Right cardiac atrium (tissue), 5 donors: ENCODE results near the gene KCNH6. TPM values are rescaled to one million over a fixed set of nuclear protein-coding genes. Genes with fewer than 3 reads are reported as not detected.
A peak's percentile ranks its signal among the peaks of the same experiment; 100 is the strongest.

Experiments used
- ATAC-seq, 2 donors: fragments of 200-7000 bp; cut with Tn5 transposase; one replicate each; pipeline versions ENCODE4 v1.8.0 to v1.9.1; 2020; ENCODE audit warnings: moderate library complexity in 2 of 2, mild to moderate bottlenecking in 1 of 2
- DNase-seq, 3 donors: peaks; one replicate each; pipeline ENCODE4 v3.0.0-alpha.2; 2020
- H3K27ac ChIP-seq: one replicate; pipeline ENCODE4 v1.5.1; 2013; ENCODE audit warnings: mild to moderate bottlenecking, low read length, control low read depth, moderate library complexity
- H3K27me3 ChIP-seq: one replicate; pipeline ENCODE4 v1.6.1; 2013; ENCODE audit not compliant: control insufficient read depth, insufficient read depth
- H3K4me1 ChIP-seq: one replicate; pipeline ENCODE4 v1.6.1; 2013; ENCODE audit warnings: low read length; ENCODE audit not compliant: control insufficient read depth, insufficient read depth
- H3K4me3 ChIP-seq: one replicate; pipeline ENCODE4 v1.5.1; 2013; ENCODE audit warnings: low read length, control low read depth
- H3K9me3 ChIP-seq: one replicate; pipeline ENCODE4 v1.6.1; 2013; ENCODE audit warnings: low read length; ENCODE audit not compliant: control insufficient read depth
- WGBS: extraction: QIAGEN DNeasy Blood & Tissue Kit; methylation state at CpG from one replicate; pipeline ENCODE4 v1.1.7; 2013; 5-methylcytosine and 5-hydroxymethylcytosine counted together
- intact Hi-C, 4 donors: fragments of 100-400 bp; cut with DNase I; formaldehyde crosslinking; loops; one replicate each; pipeline versions ENCODE4 v1.11.0 to v1.14.0; 2022 to 2023
- polyA plus RNA-seq: library from polyadenylated mRNA; stranded (reverse); fragments of 200-250 nt; gene quantifications from one replicate; pipeline ENCODE4 v1.2.3, GENCODE V29; 2013
- total RNA-seq, 4 donors: library from RNA; stranded (reverse); fragmentation: NEBNext Ultra II Directional; extraction: Animal tissue kit (Norgen Biotek cat#: 25700); gene quantifications; one replicate each; pipeline ENCODE4 v1.2.1, GENCODE V29; 2021
- donor health status: healthy with polysubstance abuse.
- donor health status: DM: no; HTN: yes; CAD: no.
- donor health status: DM: no; HTN: no; CAD: no.
- donor health status: DM: no; HTN: yes; CAD: no; lungs with severe emphysema.
- donor health status: DM: yes; HTN: yes; CAD: no.

Gene KCNH6
- total and polyA plus RNA-seq, 5 donors: not detected

DNA sequence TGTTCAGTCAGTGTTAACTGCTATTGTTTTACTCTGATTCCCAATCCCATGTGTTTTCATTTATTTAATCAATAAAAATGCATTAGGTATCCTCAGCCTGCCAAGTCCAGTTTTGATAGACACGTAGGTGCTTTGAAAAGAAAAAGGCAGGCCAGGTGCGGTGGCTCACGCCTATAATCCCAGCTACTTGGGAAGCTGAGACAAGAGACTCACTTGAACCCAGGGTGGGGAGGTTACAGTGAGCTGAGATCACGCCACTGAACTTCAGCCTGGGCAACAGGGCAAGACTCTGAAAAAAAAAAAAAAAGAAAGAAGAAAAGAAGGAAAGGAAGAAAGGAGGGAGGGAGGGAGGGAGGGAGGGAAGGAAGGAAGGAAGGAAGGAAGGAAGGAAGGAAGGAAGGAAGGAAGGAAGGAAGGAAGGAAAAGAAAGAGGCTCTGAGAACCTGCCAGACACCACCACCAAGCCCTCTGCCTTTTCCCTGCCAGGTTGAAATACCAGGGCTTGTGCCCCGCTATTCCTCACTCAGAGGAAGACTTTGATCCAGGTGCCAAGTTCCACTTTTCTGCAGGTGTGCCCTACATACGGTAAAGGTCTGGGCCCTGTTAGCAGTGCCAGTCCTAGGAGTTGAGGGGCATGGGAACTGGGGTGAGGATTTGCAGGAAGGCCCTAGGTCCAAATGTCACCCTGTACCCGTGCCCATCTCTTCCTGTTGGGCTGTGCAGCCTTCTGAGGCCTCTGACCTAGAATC lies 10.1 kb upstream of the KCNH6 start:
- Histone ChIP-seq H3K4me3 (no peak overlapping the region), H3K4me1 (no peaks in the 10 kb centered on the region), H3K27me3 (no peaks in the 10 kb centered on the region), H3K27ac (no peak overlapping the region), H3K9me3 (no peaks in the 10 kb centered on the region)
- WGBS: 75% methylated on average over 7 of the region's 7 CpGs
- intact Hi-C loops: no loop called here
- ATAC-seq (no peak), DNase-seq (peak in 1 of 3 donors; percentile 7)

DNA sequence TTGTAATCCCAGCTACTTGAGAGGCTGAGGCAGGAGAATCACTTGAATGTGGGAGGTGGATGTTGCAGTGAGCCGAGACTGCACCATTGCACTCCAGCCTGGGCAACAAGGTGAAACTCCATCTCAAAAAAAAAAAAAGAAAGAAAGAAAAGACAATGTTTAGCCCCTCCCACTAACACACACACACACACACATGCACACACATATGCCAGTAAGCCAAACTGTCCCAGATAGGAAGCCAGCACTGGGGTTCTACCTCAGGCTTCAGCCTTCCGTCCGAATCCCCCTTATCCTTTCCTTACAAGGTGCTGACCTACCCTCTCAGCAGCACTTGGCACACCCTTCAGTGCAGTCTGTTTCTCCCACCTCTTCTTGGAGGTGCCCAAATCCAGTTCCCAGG lies 8.7 kb upstream of the KCNH6 start:
- ATAC-seq (no peak), DNase-seq (peak in 1 of 3 donors; percentile 2)
- Histone ChIP-seq H3K4me1 (no peaks in the 10 kb centered on the region), H3K4me3 (no peak overlapping the region), H3K9me3 (no peaks in the 10 kb centered on the region), H3K27me3 (no peaks in the 10 kb centered on the region), H3K27ac (no peak overlapping the region)
- 78% methylated on average over 3 of the region's 3 CpGs for WGBS
- intact Hi-C loops: no loop called here

DNA sequence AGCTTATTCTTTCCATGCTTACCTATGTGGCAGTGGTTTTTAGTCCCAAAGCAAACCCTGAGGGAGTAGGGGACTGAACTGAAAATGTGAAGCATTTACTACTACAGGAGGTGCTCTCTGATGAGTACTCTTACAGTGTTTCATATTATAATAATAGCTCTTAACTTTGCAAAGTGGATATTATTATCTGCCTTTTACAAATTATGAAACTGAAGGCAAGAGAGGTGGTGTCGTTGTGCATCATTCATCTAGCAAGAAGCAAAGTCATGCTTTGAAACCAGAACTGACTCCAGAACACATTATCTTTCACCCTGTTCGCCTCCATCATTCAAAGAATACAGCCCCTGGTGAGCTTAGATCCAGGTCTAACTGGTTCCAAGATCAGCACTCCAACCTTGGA lies 8.2 kb upstream of the KCNH6 start:
- ATAC-seq: no peak
- intact Hi-C loops: no loop called here
- no peaks in the 10 kb centered on the region for H3K9me3 ChIP-seq
- no peak overlapping the region for H3K27ac ChIP-seq
- H3K4me3 ChIP-seq: no peak overlapping the region
- no peaks in the 10 kb centered on the region for H3K27me3 ChIP-seq
- no peaks in the 10 kb centered on the region for H3K4me1 ChIP-seq
- no peak for DNase-seq
- 79% methylated on average over 2 of the region's 2 CpGs for WGBS

DNA sequence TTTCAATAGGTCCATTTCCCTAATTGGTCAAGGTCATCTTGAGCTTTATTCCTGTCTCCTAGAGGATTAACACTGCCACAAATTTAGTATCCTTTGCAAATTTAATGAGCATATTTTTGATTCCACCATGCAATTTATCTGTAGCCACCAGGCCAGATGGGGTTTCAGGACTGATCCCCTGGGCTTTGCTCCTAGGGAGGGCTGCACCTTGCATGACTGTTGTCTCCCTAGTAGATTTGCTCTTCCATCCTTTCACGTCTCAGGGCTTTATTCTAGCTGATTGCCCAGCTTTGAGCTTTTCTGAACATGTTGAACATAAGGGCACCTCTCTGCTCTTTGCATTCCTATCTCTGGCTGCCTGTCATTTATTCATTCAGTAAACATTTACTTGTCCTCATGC lies 7.7 kb upstream of the KCNH6 start:
- no peak for ATAC-seq
- 64% methylated on average over 1 of the region's 1 CpG for WGBS
- no peaks in the 10 kb centered on the region for H3K27me3 ChIP-seq
- intact Hi-C loops: no loop called here
- no peaks in the 10 kb centered on the region for H3K4me1 ChIP-seq
- no peak overlapping the region for H3K4me3 ChIP-seq
- DNase-seq: no peak
- no peaks in the 10 kb centered on the region for H3K9me3 ChIP-seq
- no peak overlapping the region for H3K27ac ChIP-seq

DNA sequence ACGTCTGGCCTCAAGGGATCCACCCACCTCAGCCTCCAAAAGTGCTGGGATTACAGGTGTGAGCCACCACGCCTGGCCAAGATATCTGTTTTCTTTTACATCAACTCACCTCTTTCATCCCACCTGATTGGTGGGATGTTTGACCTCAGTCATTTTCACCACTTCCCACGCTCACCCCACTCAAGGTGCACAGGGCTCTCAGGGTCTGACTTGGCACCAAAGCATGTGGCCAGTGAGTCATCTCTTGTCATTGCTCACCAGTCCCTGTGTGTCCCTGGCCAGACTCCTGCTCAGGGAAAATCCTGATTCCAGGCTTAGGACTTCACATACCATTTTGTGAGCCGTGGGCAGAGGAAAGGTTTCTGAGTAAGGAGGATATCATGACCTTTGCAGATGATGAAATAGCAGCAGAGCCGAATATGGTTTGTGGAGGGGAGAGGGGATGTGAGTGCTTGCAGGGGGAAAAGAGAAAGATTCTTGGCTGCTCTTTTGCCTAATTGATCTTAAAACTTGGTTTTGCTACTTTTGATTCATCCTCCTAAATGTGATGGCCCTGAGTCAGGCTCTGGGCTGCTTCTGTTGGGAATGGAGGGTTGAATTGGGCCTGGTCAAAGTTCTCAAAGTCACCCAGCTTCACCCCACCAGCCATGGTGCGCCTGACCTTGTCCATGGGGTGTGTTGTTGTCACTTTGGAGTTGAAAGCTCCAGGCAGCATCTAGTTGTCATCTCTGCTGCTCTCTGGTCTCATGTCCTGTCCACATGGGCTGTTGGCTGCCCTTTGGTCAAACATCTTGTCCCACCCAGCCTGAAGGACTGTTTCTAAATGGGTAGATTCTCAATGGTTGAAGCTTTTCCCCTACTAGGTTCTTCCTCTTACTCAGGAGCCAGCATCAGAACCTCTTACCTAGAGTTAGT lies 6.0 kb upstream of the KCNH6 start:
- 64% methylated on average over 6 of the region's 6 CpGs for WGBS

GRCh38 chr17:63517825-63518534 lies 5.2 kb upstream of the KCNH6 start:
- no peaks in the 10 kb centered on the region for H3K9me3 ChIP-seq
- no peak for ATAC-seq
- no peak overlapping the region for H3K4me3 ChIP-seq
- no peak overlapping the region for H3K27ac ChIP-seq
- intact Hi-C loops: no loop called here
- 75% methylated on average over 8 of the region's 8 CpGs for WGBS
- H3K4me1 ChIP-seq: no peaks in the 10 kb centered on the region
- no peaks in the 10 kb centered on the region for H3K27me3 ChIP-seq
- peak in 1 of 3 donors; percentile 7 for DNase-seq

More for the DNA sequence above, 6.0 kb upstream of the KCNH6 start:
- intact Hi-C loops: no loop called here
- Histone ChIP-seq H3K9me3 (no peaks in the 10 kb centered on the region), H3K4me3 (no peak overlapping the region), H3K27ac (no peak overlapping the region), H3K4me1 (no peaks in the 10 kb centered on the region), H3K27me3 (no peaks in the 10 kb centered on the region)
- DNase-seq: peak in 1 of 3 donors; percentile 11
- no peak for ATAC-seq

- H3K4me3 ChIP-seq: no peak overlapping the region
- no peak for ATAC-seq
- H3K27me3 ChIP-seq: no peaks in the 10 kb centered on the region
- peak in 1 of 3 donors; percentile 33 for DNase-seq
- H3K27ac ChIP-seq: no peak overlapping the region
- no peaks in the 10 kb centered on the region for H3K4me1 ChIP-seq
- intact Hi-C loops: no loop called here
- no peaks in the 10 kb centered on the region for H3K9me3 ChIP-seq
- 76% methylated on average over 1 of the region's 1 CpG for WGBS
These were observed 3.9 kb upstream of the KCNH6 start for GRCh38 chr17:63519116-63519881.

GRCh38 chr17:63519972-63520882 lies 2.9 kb upstream of the KCNH6 start:
- DNase-seq: peak in 1 of 3 donors; percentile 46
- Histone ChIP-seq H3K27me3 (no peaks in the 10 kb centered on the region), H3K4me3 (no peak overlapping the region), H3K27ac (no peak overlapping the region), H3K9me3 (no peaks in the 10 kb centered on the region), H3K4me1 (no peaks in the 10 kb centered on the region)
- intact Hi-C loops: no loop called here
- WGBS: 60% methylated on average over 5 of the region's 5 CpGs
- no peak for ATAC-seq

DNA sequence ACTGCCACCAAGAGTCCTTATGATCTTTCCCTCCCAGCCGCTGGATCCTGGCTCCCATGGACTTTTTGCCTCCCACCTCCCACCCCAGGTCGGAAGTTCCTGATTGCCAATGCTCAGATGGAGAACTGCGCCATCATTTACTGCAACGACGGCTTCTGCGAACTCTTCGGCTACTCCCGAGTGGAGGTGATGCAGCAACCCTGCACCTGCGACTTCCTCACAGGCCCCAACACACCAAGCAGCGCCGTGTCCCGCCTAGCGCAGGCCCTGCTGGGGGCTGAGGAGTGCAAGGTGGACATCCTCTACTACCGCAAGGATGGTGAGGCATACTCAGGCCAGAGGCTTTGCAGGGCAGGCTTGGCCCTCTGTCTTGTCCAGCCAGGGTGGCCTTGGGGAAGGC lies 893 bp downstream of the KCNH6 start:
- Histone ChIP-seq H3K9me3 (no peaks in the 10 kb centered on the region), H3K27me3 (no peaks in the 10 kb centered on the region), H3K27ac (no peak overlapping the region), H3K4me1 (no peaks in the 10 kb centered on the region), H3K4me3 (no peak overlapping the region)
- WGBS: 91% methylated on average over 14 of the region's 14 CpGs
- ATAC-seq (no peak), DNase-seq (peak in 1 of 3 donors; percentile 20)
- intact Hi-C loops: no loop called here
